IMR-90 (cell line): ENCODE measurements around the gene MAGI2. TPM values are rescaled to one million over a fixed set of nuclear protein-coding genes. Genes with fewer than 3 reads are reported as not detected.

ENCODE experiments used
- ATAC-seq: fragments of 200-7000 bp; cut with Tn5 transposase; 2 replicates; pipeline ENCODE4 v1.9.1; 2020; ENCODE audit warnings: low read depth, mild to moderate bottlenecking, moderate library complexity
- BruUV-seq: library from RNA; stranded (reverse); fragments of 400-500 nt; replicated peaks from 2 replicates; lab custom pipeline; 2021; lab: Mats Ljungman, UMichigan
- CTCF ChIA-PET: fragments of 300-600 bp; formaldehyde crosslinking; extraction: SDS; loops from one replicate; lab custom pipeline; 2021; ENCODE audit warnings: antibody characterized with exemption; lab: Yijun Ruan, JAX
- POLR2A ChIA-PET: fragments of 300-600 bp; sonication (Branson Sonifier 250); formaldehyde crosslinking; loops from one replicate; lab custom pipeline; 2022; ENCODE audit warnings: antibody characterized with exemption; ENCODE audit not compliant: unreplicated experiment; lab: Charles Lee
- DNase-seq: peaks from one replicate; pipeline ENCODE4 v3.0.0; 2013
- H2AFZ ChIP-seq: replicated peaks from 2 replicates; pipeline ENCODE3; 2013; ENCODE audit warnings: low read length, mild to moderate bottlenecking; ENCODE audit not compliant: poor library complexity
- H2AK5ac ChIP-seq: 2 replicates; pipeline ENCODE4 v1.6.1; 2013; ENCODE audit warnings: low read depth, low read length, inconsistent platforms
- H2AK9ac ChIP-seq: replicated peaks from 2 replicates; pipeline ENCODE3; 2013; ENCODE audit warnings: mild to moderate bottlenecking, low read depth, low read length, moderate library complexity; ENCODE audit not compliant: poor library complexity
- H2BK120ac ChIP-seq: 2 replicates; pipeline ENCODE4 v1.6.1; 2013; ENCODE audit warnings: low read depth, low read length, inconsistent platforms
- H2BK15ac ChIP-seq: 3 replicates; pipeline ENCODE4 v1.6.1; 2013; ENCODE audit warnings: low read depth, low read length, inconsistent platforms
- H2BK20ac ChIP-seq: 2 replicates; pipeline ENCODE4 v1.6.1; 2013; ENCODE audit warnings: low read depth, mild to moderate bottlenecking, inconsistent platforms, low read length, moderate library complexity
- H2BK5ac ChIP-seq: 2 replicates; pipeline ENCODE4 v1.6.1; 2013; ENCODE audit warnings: mild to moderate bottlenecking, low read depth, low read length, inconsistent platforms; ENCODE audit not compliant: poor library complexity, severe bottlenecking
- H3K14ac ChIP-seq: replicated peaks from 2 replicates; pipeline ENCODE4 v1.6.1; 2013; ENCODE audit warnings: low read depth, low read length, inconsistent platforms
- H3K18ac ChIP-seq: 2 replicates; pipeline ENCODE4 v1.6.1; 2013; ENCODE audit warnings: low read depth, low read length, control low read depth
- H3K23ac ChIP-seq: 2 replicates; pipeline ENCODE4 v1.6.1; 2013; ENCODE audit warnings: low read depth, low read length, inconsistent platforms
- H3K27ac ChIP-seq: 2 replicates; pipeline ENCODE4 v1.5.1; 2013; ENCODE audit warnings: mild to moderate bottlenecking, control low read depth, low read length; ENCODE audit not compliant: insufficient read depth
- H3K27me3 ChIP-seq: 2 replicates; pipeline ENCODE4 v1.6.1; 2013; ENCODE audit warnings: low read length; ENCODE audit not compliant: control insufficient read depth, insufficient read depth
- H3K36me3 ChIP-seq: 2 replicates; pipeline ENCODE4 v1.6.1; 2013; ENCODE audit warnings: low read length, mixed read lengths; ENCODE audit not compliant: control insufficient read depth, insufficient read depth
- H3K4ac ChIP-seq: 2 replicates; pipeline ENCODE4 v1.6.1; 2013; ENCODE audit warnings: low read depth, low read length, inconsistent platforms
- H3K4me1 ChIP-seq: 2 replicates; pipeline ENCODE4 v1.6.1; 2013; ENCODE audit warnings: low read length, mixed read lengths; ENCODE audit not compliant: control insufficient read depth, insufficient read depth
- H3K4me2 ChIP-seq: 2 replicates; pipeline ENCODE4 v1.6.1; 2013; ENCODE audit warnings: low read depth, mild to moderate bottlenecking, control low read depth, low read length, moderate library complexity
- H3K4me3 ChIP-seq: 2 replicates; pipeline ENCODE4 v1.5.1; 2013; ENCODE audit warnings: low read depth, mild to moderate bottlenecking, control low read depth, low read length, moderate library complexity; ENCODE audit not compliant: insufficient read depth
- H3K56ac ChIP-seq: 2 replicates; pipeline ENCODE4 v1.6.1; 2013; ENCODE audit warnings: low read length, inconsistent platforms; ENCODE audit not compliant: insufficient read depth; ENCODE audit errors: extremely low read depth
- H3K79me1 ChIP-seq, 2 experiments: 2 replicates each; pipeline ENCODE4 v1.6.1; 2013; ENCODE audit warnings: low read length in 2 of 2, inconsistent platforms in 1 of 2, low read depth in 1 of 2
- H3K9ac ChIP-seq: 2 replicates; pipeline ENCODE4 v1.6.1; 2013; ENCODE audit warnings: low read depth, low read length, control low read depth
- H3K9me1 ChIP-seq: 2 replicates; pipeline ENCODE4 v1.6.1; 2013; ENCODE audit warnings: low read length, inconsistent platforms; ENCODE audit not compliant: insufficient read depth
- H3K9me3 ChIP-seq: 2 replicates; pipeline ENCODE4 v1.6.1; 2013; ENCODE audit warnings: low read length; ENCODE audit not compliant: control insufficient read depth, insufficient read depth
- H4K20me1 ChIP-seq: 2 replicates; pipeline ENCODE4 v1.6.1; 2013; ENCODE audit warnings: low read length, inconsistent platforms; ENCODE audit not compliant: insufficient read depth
- H4K5ac ChIP-seq: 2 replicates; pipeline ENCODE4 v1.6.1; 2013; ENCODE audit warnings: mild to moderate bottlenecking, low read depth, low read length, control low read depth
- H4K8ac ChIP-seq, 2 experiments: 2 replicates each; pipeline ENCODE4 v1.6.1; 2013; ENCODE audit warnings: low read depth in 2 of 2, low read length in 2 of 2, control low read depth in 1 of 2, inconsistent platforms in 1 of 2
- H4K91ac ChIP-seq: 2 replicates; pipeline ENCODE4 v1.6.1; 2013; ENCODE audit warnings: low read depth, low read length, inconsistent platforms; ENCODE audit not compliant: insufficient read depth
- BHLHE40 ChIP-seq: fragments of 150-350 bp; IDR thresholded peaks from 2 replicates; pipeline ENCODE4 v1.6.1; 2016; ENCODE audit warnings: mild to moderate bottlenecking, low read depth, low read length
- CEBPB ChIP-seq: IDR thresholded peaks from 2 replicates; pipeline ENCODE4 v1.6.1; 2012; ENCODE audit warnings: low read depth, low read length, improper control_type of control experiment
- CHD1 ChIP-seq: IDR thresholded peaks from 2 replicates; pipeline ENCODE4 v1.6.1; 2012; ENCODE audit warnings: low read depth, low read length, improper control_type of control experiment
- CTCF ChIP-seq: conservative IDR thresholded peaks from 2 replicates; pipeline ENCODE4 v1.5.1; 2012; ENCODE audit warnings: mild to moderate bottlenecking, low read depth, low read length, improper control_type of control experiment
- ELK1 ChIP-seq: fragments of 150-350 bp; IDR thresholded peaks from 2 replicates; pipeline ENCODE4 v1.6.1; 2016; ENCODE audit warnings: low read depth, mild to moderate bottlenecking, low read length, moderate library complexity, borderline replicate concordance
- FOS ChIP-seq: fragments of 150-350 bp; IDR thresholded peaks from 2 replicates; pipeline ENCODE4 v1.6.1; 2016; ENCODE audit warnings: low read depth, low read length
- MAFK ChIP-seq: IDR thresholded peaks from 2 replicates; pipeline ENCODE4 v1.6.1; 2012; ENCODE audit warnings: low read depth, low read length, improper control_type of control experiment
- MAZ ChIP-seq: IDR thresholded peaks from 2 replicates; pipeline ENCODE4 v1.6.1; 2012; ENCODE audit warnings: low read depth, mild to moderate bottlenecking, low read length, improper control_type of control experiment, moderate library complexity, borderline replicate concordance
- MXI1 ChIP-seq: IDR thresholded peaks from 2 replicates; pipeline ENCODE4 v1.6.1; 2012; ENCODE audit warnings: low read depth, mild to moderate bottlenecking, low read length, moderate library complexity, borderline replicate concordance
- NFE2L2 ChIP-seq: fragments of 150-350 bp; IDR thresholded peaks from 2 replicates; pipeline ENCODE4 v1.6.1; 2016; ENCODE audit warnings: low read depth, mild to moderate bottlenecking, low read length
- POLR2A ChIP-seq: IDR thresholded peaks from 2 replicates; pipeline ENCODE4 v1.6.1; 2012; ENCODE audit warnings: mild to moderate bottlenecking, low read depth, low read length
- RAD21 ChIP-seq: IDR thresholded peaks from 2 replicates; pipeline ENCODE4 v1.6.1; 2012; ENCODE audit warnings: low read length, improper control_type of control experiment
- RCOR1 ChIP-seq: IDR thresholded peaks from 2 replicates; pipeline ENCODE4 v1.6.1; 2012; ENCODE audit warnings: mild to moderate bottlenecking, low read length, improper control_type of control experiment; ENCODE audit not compliant: insufficient replicate concordance
- RFX5 ChIP-seq: IDR thresholded peaks from 2 replicates; pipeline ENCODE4 v1.8.0; 2012; ENCODE audit warnings: low read depth, mild to moderate bottlenecking, low read length, moderate library complexity
- USF2 ChIP-seq: fragments of 150-350 bp; IDR thresholded peaks from 2 replicates; pipeline ENCODE4 v1.6.1; 2017; ENCODE audit warnings: mild to moderate bottlenecking, antibody characterized with exemption, low read length, low read depth
- WGBS, 2 experiments: methylation state at CpG; one replicate each; pipeline versions ENCODE4 v1.1.5 to v1.1.7; 2013; ENCODE audit warnings: missing lambda C conversion rate in 2 of 2; ENCODE audit not compliant: insufficient read length in 1 of 2; ENCODE audit errors: extremely low coverage in 2 of 2; 5-methylcytosine and 5-hydroxymethylcytosine counted together
- dilution Hi-C: fragments of 300-500 bp; cut with HindIII; formaldehyde crosslinking; loops from one replicate; pipeline ENCODE4 v1.14.3; 2018; ENCODE audit warnings: low sequenced_read_pairs; ENCODE audit not compliant: unreplicated experiment
- in situ Hi-C: fragments of 300-500 bp; cut with MboI; formaldehyde crosslinking; loops from 3 replicates; pipeline ENCODE4 v1.14.3; 2019; ENCODE audit warnings: low sequenced_read_pairs, inconsistent platforms, mixed read lengths
- intact Hi-C: fragments of 100-400 bp; cut with micrococcal nuclease; formaldehyde crosslinking; loops from 2 replicates; pipeline ENCODE4 v1.10.0; 2022
- polyA plus RNA-seq, 3 experiments: library from polyadenylated mRNA; depleted of rRNA; stranded (reverse); fragments of >200 nt; gene quantifications; 2 replicates each; pipeline ENCODE4 v1.2.3, GENCODE V29; 2012; ENCODE audit warnings: low replicate concordance in 1 of 3
- total RNA-seq: library from RNA; depleted of rRNA; stranded (reverse); fragments of >200 nt; gene quantifications from 2 replicates; pipeline ENCODE4 v1.2.3, GENCODE V29; 2012

MAGI2 gene
- total and polyA plus RNA-seq, 2 of the 4 experiments (the other 2 are of a cell fraction), result 2.5 to 17.9 TPM

GRCh38 chr7:78762625-78763024 is 690.8 kb downstream of the MAGI2 start:
- TF ChIP-seq MAZ (no peak), NFE2L2 (no peak), CEBPB (no peak), FOS (no peak), RFX5 (no peak), USF2 (no peak), CHD1 (no peak), POLR2A (no peak), BHLHE40 (no peak), RAD21 (no peak), ELK1 (no peak), CTCF (no peak), RCOR1 (no peak), MAFK (no peak), MXI1 (no peak)
- Histone ChIP-seq H2AK5ac (no peak overlapping the region), H4K20me1 (no peaks in the 10 kb centered on the region), H3K56ac (no peak overlapping the region), H3K4ac (no peak overlapping the region), H3K79me1 (peaks cover 0 to 3% of the 10 kb centered on the region in 2 experiments; a peak in 1 of 4 replicates), H4K5ac (no peak overlapping the region), H2BK15ac (no peak overlapping the region), H3K23ac (no peak overlapping the region), H3K9ac (no peak overlapping the region), H2BK20ac (no peak overlapping the region), H4K8ac (no peak overlapping the region), H3K9me1 (no peaks in the 10 kb centered on the region), H2AK9ac (no peak overlapping the region), H3K4me1 (no peaks in the 10 kb centered on the region), H3K9me3 (no peaks in the 10 kb centered on the region), H3K18ac (no peak overlapping the region), H3K27ac (no peak overlapping the region), H3K4me2 (no peak overlapping the region), H3K36me3 (no peaks in the 10 kb centered on the region), H3K4me3 (no peak overlapping the region), H3K14ac (no peak overlapping the region), H2BK5ac (no peak overlapping the region), H4K91ac (no peak overlapping the region), H3K27me3 (no peaks in the 10 kb centered on the region), H2BK120ac (no peak overlapping the region), H2AFZ (no peak overlapping the region)
- dilution Hi-C loops (no loop called here), intact Hi-C loops (no loop called here), in situ Hi-C loops (no loop called here)
- ATAC-seq, result no peak
- no peak for DNase-seq
- BruUV-seq, result no TSS peak
- ChIA-PET CTCF (no interaction called here), POLR2A (no interaction called here)
- no CpG with 5 or more reads among the region's 1 CpG for WGBS, 2 experiments
